ENCODE data around the gene CCDC134.

CCDC134 gene

GRCh38 chr22:41776381-41776780 lies 24.1 kb upstream of the CCDC134 start:
- Mint-ChIP-seq H3K27ac (no peak overlapping the region), H3K4me3 (no peak overlapping the region), H3K9me3 (no peaks in the 10 kb centered on the region), H3K27me3 (no peaks in the 10 kb centered on the region), H3K36me3 (ENCODE audit: low read depth) (no peaks in the 10 kb centered on the region), H3K4me1 (ENCODE audit: low read depth) (peaks cover 45% of the 10 kb centered on the region)
- intact Hi-C loops (cut with micrococcal nuclease), result no loop called here

- no peaks in the 10 kb centered on the region for H3K27me3 Mint-ChIP-seq
- H3K36me3 Mint-ChIP-seq (ENCODE audit: low read depth), result no peaks in the 10 kb centered on the region
- H3K27ac Mint-ChIP-seq, result peak overlapping the region; percentile 73
- no peaks in the 10 kb centered on the region for H3K9me3 Mint-ChIP-seq
- no peak overlapping the region for H3K4me3 Mint-ChIP-seq
- intact Hi-C loops (cut with micrococcal nuclease), result no loop called here
- peaks cover 50% of the 10 kb centered on the region for H3K4me1 Mint-ChIP-seq (ENCODE audit: low read depth)
These were observed 22.6 kb upstream of the CCDC134 start for GRCh38 chr22:41777749-41778425.

GRCh38 chr22:41779929-41780505 lies 20.5 kb upstream of the CCDC134 start:
- Mint-ChIP-seq H3K27ac (peak overlapping the region; percentile 82), H3K27me3 (no peaks in the 10 kb centered on the region), H3K36me3 (ENCODE audit: low read depth) (no peaks in the 10 kb centered on the region), H3K9me3 (no peaks in the 10 kb centered on the region), H3K4me1 (ENCODE audit: low read depth) (peaks cover 52% of the 10 kb centered on the region), H3K4me3 (no peak overlapping the region)
- intact Hi-C loops (cut with micrococcal nuclease), result no loop called here

GRCh38 chr22:41780746-41781505 lies 19.6 kb upstream of the CCDC134 start:
- H3K4me1 Mint-ChIP-seq (ENCODE audit: low read depth), result peaks cover 51% of the 10 kb centered on the region
- intact Hi-C loops (cut with micrococcal nuclease), result loop anchor here (1.0 kb wide), 1 partner anchor 19 kb away; the partner anchor contains the start of gene CCDC134

GRCh38 chr22:41781507-41781906 lies 19.0 kb upstream of the CCDC134 start:
- peak overlapping the region; percentile 64 for H3K4me3 Mint-ChIP-seq
- H3K27ac Mint-ChIP-seq, result peak overlapping the region; percentile 82
- H3K4me1 Mint-ChIP-seq (ENCODE audit: low read depth), result peaks cover 47% of the 10 kb centered on the region
- no peaks in the 10 kb centered on the region for H3K9me3 Mint-ChIP-seq
- H3K36me3 Mint-ChIP-seq (ENCODE audit: low read depth), result no peaks in the 10 kb centered on the region
- intact Hi-C loops (cut with micrococcal nuclease), result loop anchor here (1.0 kb wide), 1 partner anchor 19 kb away; the partner anchor contains the start of gene CCDC134
- no peaks in the 10 kb centered on the region for H3K27me3 Mint-ChIP-seq

More at GRCh38 chr22:41780746-41781505, 19.6 kb upstream of the CCDC134 start:
- Mint-ChIP-seq H3K4me3 (peak overlapping the region; percentile 64), H3K27me3 (no peaks in the 10 kb centered on the region), H3K36me3 (ENCODE audit: low read depth) (no peaks in the 10 kb centered on the region), H3K27ac (peak overlapping the region; percentile 82), H3K9me3 (no peaks in the 10 kb centered on the region)

- H3K36me3 Mint-ChIP-seq (ENCODE audit: low read depth), result no peaks in the 10 kb centered on the region
- no peak overlapping the region for H3K4me3 Mint-ChIP-seq
- H3K4me1 Mint-ChIP-seq (ENCODE audit: low read depth), result peaks cover 48% of the 10 kb centered on the region
- intact Hi-C loops (cut with micrococcal nuclease), result no loop called here
- no peaks in the 10 kb centered on the region for H3K9me3 Mint-ChIP-seq
- peak overlapping the region; percentile 82 for H3K27ac Mint-ChIP-seq
- H3K27me3 Mint-ChIP-seq, result no peaks in the 10 kb centered on the region
These were observed 18.2 kb upstream of the CCDC134 start for GRCh38 chr22:41782316-41782715.

- Mint-ChIP-seq H3K9me3 (no peaks in the 10 kb centered on the region), H3K4me3 (no peak overlapping the region), H3K4me1 (ENCODE audit: low read depth) (peaks cover 43% of the 10 kb centered on the region), H3K27ac (peak overlapping the region; percentile 28), H3K27me3 (no peaks in the 10 kb centered on the region), H3K36me3 (ENCODE audit: low read depth) (no peaks in the 10 kb centered on the region)
- intact Hi-C loops (cut with micrococcal nuclease), result no loop called here
These were observed 17.7 kb upstream of the CCDC134 start for GRCh38 chr22:41782751-41783150.

GRCh38 chr22:41787331-41787730 lies 13.1 kb upstream of the CCDC134 start:
- H3K9me3 Mint-ChIP-seq, result no peaks in the 10 kb centered on the region
- H3K36me3 Mint-ChIP-seq (ENCODE audit: low read depth), result no peaks in the 10 kb centered on the region
- H3K27me3 Mint-ChIP-seq, result no peaks in the 10 kb centered on the region
- H3K4me1 Mint-ChIP-seq (ENCODE audit: low read depth), result peaks cover 12% of the 10 kb centered on the region
- no peak overlapping the region for H3K4me3 Mint-ChIP-seq
- intact Hi-C loops (cut with micrococcal nuclease), result no loop called here
- H3K27ac Mint-ChIP-seq, result no peak overlapping the region

GRCh38 chr22:41793871-41794270 lies 6.6 kb upstream of the CCDC134 start:
- no peak overlapping the region for H3K4me3 Mint-ChIP-seq
- intact Hi-C loops (cut with micrococcal nuclease), result no loop called here
- peaks cover 11% of the 10 kb centered on the region for H3K36me3 Mint-ChIP-seq (ENCODE audit: low read depth)
- no peaks in the 10 kb centered on the region for H3K27me3 Mint-ChIP-seq
- no peak overlapping the region for H3K27ac Mint-ChIP-seq
- peaks cover 4% of the 10 kb centered on the region for H3K4me1 Mint-ChIP-seq (ENCODE audit: low read depth)
- no peaks in the 10 kb centered on the region for H3K9me3 Mint-ChIP-seq

GRCh38 chr22:41798736-41799135 lies 1.7 kb upstream of the CCDC134 start:
- Mint-ChIP-seq H3K4me3 (no peak overlapping the region), H3K27ac (peak overlapping the region; percentile 90), H3K27me3 (no peaks in the 10 kb centered on the region), H3K36me3 (ENCODE audit: low read depth) (peaks cover 21% of the 10 kb centered on the region), H3K4me1 (ENCODE audit: low read depth) (peaks cover 45% of the 10 kb centered on the region), H3K9me3 (no peaks in the 10 kb centered on the region)
- intact Hi-C loops (cut with micrococcal nuclease), result no loop called here

- Mint-ChIP-seq H3K4me1 (ENCODE audit: low read depth) (peaks cover 45% of the 10 kb centered on the region), H3K27ac (peak overlapping the region; percentile 90), H3K36me3 (ENCODE audit: low read depth) (peaks cover 18% of the 10 kb centered on the region), H3K27me3 (no peaks in the 10 kb centered on the region), H3K4me3 (peak overlapping the region; percentile 96), H3K9me3 (no peaks in the 10 kb centered on the region)
- intact Hi-C loops (cut with micrococcal nuclease), result loop anchor here (1.0 to 2.0 kb wide), 2 partner anchors 18 to 53 kb away; no protein-coding TSS in a partner anchor
These were observed 762 bp upstream of the CCDC134 start for GRCh38 chr22:41799486-41800347.

- H3K4me3 Mint-ChIP-seq, result peak overlapping the region; percentile 96
- H3K36me3 Mint-ChIP-seq (ENCODE audit: low read depth), result peaks cover 10% of the 10 kb centered on the region
- H3K4me1 Mint-ChIP-seq (ENCODE audit: low read depth), result peaks cover 45% of the 10 kb centered on the region
- H3K27me3 Mint-ChIP-seq, result no peaks in the 10 kb centered on the region
- intact Hi-C loops (cut with micrococcal nuclease), result loop anchor here (2.0 kb wide), 1 partner anchor 54 kb away; no protein-coding TSS in a partner anchor
- H3K9me3 Mint-ChIP-seq, result no peaks in the 10 kb centered on the region
- H3K27ac Mint-ChIP-seq, result peak overlapping the region; percentile 90
These were observed 804 bp downstream of the CCDC134 start for GRCh38 chr22:41801147-41801819.

- H3K4me1 Mint-ChIP-seq (ENCODE audit: low read depth), result peaks cover 45% of the 10 kb centered on the region
- H3K9me3 Mint-ChIP-seq, result no peaks in the 10 kb centered on the region
- H3K4me3 Mint-ChIP-seq, result no peak overlapping the region
- peaks cover 10% of the 10 kb centered on the region for H3K36me3 Mint-ChIP-seq (ENCODE audit: low read depth)
- intact Hi-C loops (cut with micrococcal nuclease), result loop anchor here (2.0 kb wide), 1 partner anchor 55 kb away; no protein-coding TSS in a partner anchor
- no peak overlapping the region for H3K27ac Mint-ChIP-seq
- no peaks in the 10 kb centered on the region for H3K27me3 Mint-ChIP-seq
These were observed 1.4 kb downstream of the CCDC134 start for GRCh38 chr22:41801886-41802285.
